ENCODE data around the gene KCND3.

KCND3 gene

GRCh38 chr1:111989531-111990025 is at the start of gene KCND3:
KCND3 (minus strand) TSS chr1:111989668.
- no peaks in the 10 kb centered on the region for H3K36me3 ChIP-seq
- peaks cover 0 to 59% (median 30%) of the 10 kb centered on the region in 11 experiments; a peak in 17 of 22 replicates for H4K20me1 ChIP-seq
- H3K9ac ChIP-seq: peak within 1 kb of the TSS; percentile 17 to 70 (median 58); a peak in 21 of 22 replicates
- no peak for TF ChIP-seq Cebpa-rat (IDR thresholded peaks at IDR 0.05)
- H3K4me1 ChIP-seq: peaks cover 13 to 35% (median 23%) of the 10 kb centered on the region in 10 experiments
- peak within 1 kb of the TSS; percentile 93 to 99 (median 96) for H3K4me2 ChIP-seq
- peaks cover 64 to 83% (median 71%) of the 10 kb centered on the region in 11 experiments for H3K27me3 ChIP-seq
- 0 out of 22 replicates have a peak within 1 kb of the TSS, but pooled peaks of 1 of the 11 experiments have one; percentile 11 for H3K27ac ChIP-seq
- no peaks in the 10 kb centered on the region for H3K9me3 ChIP-seq (replicated peaks in 1 of 11)
- peak within 1 kb of the TSS; percentile 59 to 75 (median 66) for H3K4me3 ChIP-seq

- no peak for TF ChIP-seq Cebpa-rat (IDR thresholded peaks at IDR 0.05)
Measured at GRCh38 chr1:112034277-112034676, 44.8 kb upstream of the KCND3 start.

GRCh38 chr1:112033439-112034120 is 44.1 kb upstream of the KCND3 start:
- no peak for TF ChIP-seq Cebpa-rat (IDR thresholded peaks at IDR 0.05)
- Histone ChIP-seq H3K4me1 (peaks cover 0 to 16% (median 10%) of the 10 kb centered on the region in 10 experiments; a peak in 14 of 20 replicates), H3K9me3 (replicated peaks in 1 of 11) (no peaks in the 10 kb centered on the region), H3K4me2 (no peak overlapping the region), H3K4me3 (no peak overlapping the region), H3K27ac (no peak overlapping the region), H3K9ac (no peak overlapping the region), H3K36me3 (no peaks in the 10 kb centered on the region), H4K20me1 (no peaks in the 10 kb centered on the region; a peak in 1 of 22 replicates), H3K27me3 (no peaks in the 10 kb centered on the region)

More at GRCh38 chr1:112034277-112034676, 44.8 kb upstream of the KCND3 start:
- Histone ChIP-seq H3K4me2 (no peak overlapping the region), H3K27me3 (no peaks in the 10 kb centered on the region), H3K4me3 (no peak overlapping the region), H3K9ac (no peak overlapping the region), H3K36me3 (no peaks in the 10 kb centered on the region), H4K20me1 (no peaks in the 10 kb centered on the region; a peak in 1 of 22 replicates), H3K9me3 (replicated peaks in 1 of 11) (no peaks in the 10 kb centered on the region), H3K27ac (no peak overlapping the region), H3K4me1 (peaks cover 0 to 9% (median 4%) of the 10 kb centered on the region in 10 experiments; a peak in 14 of 20 replicates)

GRCh38 chr1:112030157-112030556 is 40.7 kb upstream of the KCND3 start:
- no peaks in the 10 kb centered on the region; a peak in 2 of 22 replicates for H4K20me1 ChIP-seq
- no peak overlapping the region for H3K4me3 ChIP-seq
- H3K4me1 ChIP-seq: peaks cover 0 to 21% (median 13%) of the 10 kb centered on the region in 10 experiments; a peak in 14 of 20 replicates
- no peaks in the 10 kb centered on the region for H3K36me3 ChIP-seq
- no peaks in the 10 kb centered on the region for H3K9me3 ChIP-seq (replicated peaks in 1 of 11)
- TF ChIP-seq Cebpa-rat (IDR thresholded peaks at IDR 0.05): no peak
- H3K4me2 ChIP-seq: no peak overlapping the region; a peak in 1 of 22 replicates
- H3K27ac ChIP-seq: no peak overlapping the region
- no peaks in the 10 kb centered on the region for H3K27me3 ChIP-seq
- H3K9ac ChIP-seq: no peak overlapping the region

- Histone ChIP-seq H3K9ac (no peak overlapping the region), H3K4me1 (peaks cover 0 to 21% (median 13%) of the 10 kb centered on the region in 10 experiments; a peak in 14 of 20 replicates), H3K9me3 (replicated peaks in 1 of 11) (no peaks in the 10 kb centered on the region), H3K36me3 (no peaks in the 10 kb centered on the region), H3K4me2 (no peak overlapping the region), H4K20me1 (no peaks in the 10 kb centered on the region; a peak in 2 of 22 replicates), H3K27ac (no peak overlapping the region), H3K27me3 (no peaks in the 10 kb centered on the region), H3K4me3 (no peak overlapping the region)
- TF ChIP-seq Cebpa-rat (IDR thresholded peaks at IDR 0.05): no peak
Measured at GRCh38 chr1:112027696-112028095, 38.2 kb upstream of the KCND3 start.

GRCh38 chr1:112026501-112026900 is 37.0 kb upstream of the KCND3 start:
- Histone ChIP-seq H4K20me1 (no peaks in the 10 kb centered on the region; a peak in 1 of 22 replicates), H3K9ac (no peak overlapping the region), H3K4me2 (no peak overlapping the region), H3K36me3 (no peaks in the 10 kb centered on the region), H3K4me1 (peaks cover 0 to 21% (median 13%) of the 10 kb centered on the region in 10 experiments; a peak in 14 of 20 replicates), H3K4me3 (no peak overlapping the region), H3K27ac (no peak overlapping the region), H3K9me3 (replicated peaks in 1 of 11) (no peaks in the 10 kb centered on the region), H3K27me3 (no peaks in the 10 kb centered on the region)
- no peak for TF ChIP-seq Cebpa-rat (IDR thresholded peaks at IDR 0.05)

GRCh38 chr1:112026016-112026415 is 36.5 kb upstream of the KCND3 start:
- Histone ChIP-seq H4K20me1 (no peaks in the 10 kb centered on the region; a peak in 1 of 22 replicates), H3K4me1 (peaks cover 0 to 21% (median 13%) of the 10 kb centered on the region in 10 experiments; a peak in 14 of 20 replicates), H3K9ac (no peak overlapping the region), H3K27ac (no peak overlapping the region), H3K4me2 (no peak overlapping the region), H3K9me3 (replicated peaks in 1 of 11) (no peaks in the 10 kb centered on the region), H3K36me3 (no peaks in the 10 kb centered on the region), H3K27me3 (no peaks in the 10 kb centered on the region), H3K4me3 (no peak overlapping the region)
- TF ChIP-seq Cebpa-rat (IDR thresholded peaks at IDR 0.05): no peak

- Histone ChIP-seq H4K20me1 (no peaks in the 10 kb centered on the region; a peak in 1 of 22 replicates), H3K4me1 (no peaks in the 10 kb centered on the region), H3K27ac (no peak overlapping the region), H3K4me3 (no peak overlapping the region), H3K4me2 (no peak overlapping the region), H3K9ac (no peak overlapping the region), H3K36me3 (no peaks in the 10 kb centered on the region), H3K9me3 (replicated peaks in 1 of 11) (peaks cover 0 to 10% (median 0%) of the 10 kb centered on the region in 11 experiments; a peak in 2 of 22 replicates), H3K27me3 (no peaks in the 10 kb centered on the region)
- no peak for TF ChIP-seq Cebpa-rat (IDR thresholded peaks at IDR 0.05)
Measured at GRCh38 chr1:112021263-112021662, 31.8 kb upstream of the KCND3 start.

- Histone ChIP-seq H3K4me1 (no peaks in the 10 kb centered on the region), H3K27ac (no peak overlapping the region), H3K4me2 (no peak overlapping the region), H4K20me1 (no peaks in the 10 kb centered on the region), H3K36me3 (no peaks in the 10 kb centered on the region), H3K4me3 (no peak overlapping the region), H3K27me3 (no peaks in the 10 kb centered on the region), H3K9me3 (replicated peaks in 1 of 11) (peaks cover 0 to 19% (median 0%) of the 10 kb centered on the region in 11 experiments; a peak in 2 of 22 replicates), H3K9ac (no peak overlapping the region)
- no peak for TF ChIP-seq Cebpa-rat (IDR thresholded peaks at IDR 0.05)
Measured at GRCh38 chr1:112017183-112017582, 27.7 kb upstream of the KCND3 start.
